AG09309 (cell line): Measurements from ENCODE around the gene RASGEF1B.

Source experiments
- DNase-seq: peaks from one replicate; pipeline ENCODE4 v3.0.0-alpha.2; 2010; ENCODE audit warnings: low read depth
- H3K4me3 ChIP-seq: 2 replicates; pipeline ENCODE4 v1.5.1; 2011; ENCODE audit warnings: mild to moderate bottlenecking, low read depth, low read length, moderate library complexity; ENCODE audit not compliant: control insufficient read depth
- TF ChIP-seq, protein P1 (sequence below): IDR thresholded peaks from 2 replicates; pipeline ENCODE4 v1.5.1; 2011; ENCODE audit warnings: mild to moderate bottlenecking, low read depth, low read length, inconsistent platforms; ENCODE audit not compliant: insufficient read depth, control insufficient read depth; ENCODE audit errors: missing control alignments

Gene RASGEF1B

DNA sequence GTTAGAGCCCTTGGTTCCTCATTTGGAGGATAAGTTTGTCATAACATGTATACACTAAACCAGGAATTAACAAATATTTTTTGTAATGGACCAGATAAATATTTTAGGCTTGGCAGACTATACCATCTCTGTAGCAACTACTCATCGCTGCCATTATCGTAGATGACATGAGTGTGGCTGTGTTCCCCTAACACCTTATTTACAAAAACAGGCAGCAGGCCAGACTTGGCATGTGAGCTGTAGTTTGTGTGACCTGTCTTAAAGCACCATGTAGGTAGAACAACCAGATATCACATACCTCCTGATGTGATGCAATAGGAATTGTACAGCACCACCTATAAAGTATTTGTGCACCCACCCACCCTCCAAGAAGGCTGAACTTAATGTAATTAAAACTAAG, 82.0 kb downstream of the RASGEF1B start:
- no peak overlapping the region for H3K4me3 ChIP-seq
- TF ChIP-seq, protein P1, sequence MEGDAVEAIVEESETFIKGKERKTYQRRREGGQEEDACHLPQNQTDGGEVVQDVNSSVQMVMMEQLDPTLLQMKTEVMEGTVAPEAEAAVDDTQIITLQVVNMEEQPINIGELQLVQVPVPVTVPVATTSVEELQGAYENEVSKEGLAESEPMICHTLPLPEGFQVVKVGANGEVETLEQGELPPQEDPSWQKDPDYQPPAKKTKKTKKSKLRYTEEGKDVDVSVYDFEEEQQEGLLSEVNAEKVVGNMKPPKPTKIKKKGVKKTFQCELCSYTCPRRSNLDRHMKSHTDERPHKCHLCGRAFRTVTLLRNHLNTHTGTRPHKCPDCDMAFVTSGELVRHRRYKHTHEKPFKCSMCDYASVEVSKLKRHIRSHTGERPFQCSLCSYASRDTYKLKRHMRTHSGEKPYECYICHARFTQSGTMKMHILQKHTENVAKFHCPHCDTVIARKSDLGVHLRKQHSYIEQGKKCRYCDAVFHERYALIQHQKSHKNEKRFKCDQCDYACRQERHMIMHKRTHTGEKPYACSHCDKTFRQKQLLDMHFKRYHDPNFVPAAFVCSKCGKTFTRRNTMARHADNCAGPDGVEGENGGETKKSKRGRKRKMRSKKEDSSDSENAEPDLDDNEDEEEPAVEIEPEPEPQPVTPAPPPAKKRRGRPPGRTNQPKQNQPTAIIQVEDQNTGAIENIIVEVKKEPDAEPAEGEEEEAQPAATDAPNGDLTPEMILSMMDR = no peak
- DNase-seq = no peak

DNA sequence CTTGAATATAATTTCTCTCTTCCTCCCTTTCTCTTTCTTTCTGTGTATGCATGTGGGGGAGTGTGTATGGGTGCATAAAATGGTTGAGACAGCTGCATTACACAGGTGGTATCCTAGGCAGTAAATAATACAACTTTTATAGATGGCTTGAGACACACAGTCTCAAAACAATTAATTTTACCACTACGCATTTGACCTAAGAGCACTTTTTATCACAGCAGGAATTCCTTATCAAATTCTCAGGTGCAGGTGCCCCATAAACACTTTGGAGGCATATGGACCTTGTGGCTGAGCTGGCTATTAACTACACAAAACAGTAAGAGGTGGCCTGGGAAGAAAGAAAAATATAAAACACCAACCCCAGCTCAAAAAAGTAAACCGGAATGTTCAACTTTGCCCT, 91.3 kb downstream of the RASGEF1B start:
- no peak overlapping the region for H3K4me3 ChIP-seq
- no peak for DNase-seq
- TF ChIP-seq, protein P1 = no peak

DNA sequence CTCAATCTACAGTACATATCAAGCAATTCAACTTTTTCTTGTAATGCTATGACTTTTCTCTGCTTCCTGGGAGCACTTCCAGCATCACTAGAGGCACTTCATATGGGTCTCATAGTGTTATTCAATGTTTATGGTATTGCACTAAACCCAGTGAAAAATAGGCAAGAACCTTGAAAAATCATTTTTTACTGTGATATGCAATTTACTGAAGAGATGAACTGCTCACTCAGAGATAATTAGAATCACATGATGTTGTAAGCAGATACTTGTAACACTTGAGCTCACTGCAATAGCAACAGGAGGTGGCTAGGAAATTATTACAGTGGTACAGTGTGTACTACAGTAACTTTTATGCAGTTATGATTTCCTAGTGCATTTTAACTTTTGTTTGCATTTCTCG, 93.3 kb downstream of the RASGEF1B start:
- DNase-seq = no peak
- TF ChIP-seq, protein P1 = no peak

DNA sequence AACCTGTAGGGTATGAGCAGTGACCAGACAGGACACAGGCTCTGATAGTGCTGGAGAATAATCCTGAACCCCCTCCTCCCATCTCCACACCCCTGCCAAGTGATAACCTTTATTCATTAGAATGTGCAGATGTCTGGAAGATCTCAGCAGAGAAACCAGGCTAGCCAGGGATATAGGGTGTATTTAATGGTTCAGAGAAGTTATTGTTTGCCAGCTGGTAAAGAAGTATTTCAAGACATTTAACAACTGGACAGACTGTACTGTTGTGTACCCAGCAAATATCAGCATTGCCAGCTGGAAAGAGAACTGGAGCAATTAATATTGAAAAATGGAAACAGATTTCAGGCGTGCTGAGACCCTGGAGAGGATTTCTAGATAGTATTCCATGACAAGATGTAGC, 94.5 kb downstream of the RASGEF1B start:
- TF ChIP-seq, protein P1 = no peak
- H3K4me3 ChIP-seq = no peak overlapping the region
- DNase-seq = no peak

More for the DNA sequence above, 93.3 kb downstream of the RASGEF1B start:
- no peak overlapping the region for H3K4me3 ChIP-seq

DNA sequence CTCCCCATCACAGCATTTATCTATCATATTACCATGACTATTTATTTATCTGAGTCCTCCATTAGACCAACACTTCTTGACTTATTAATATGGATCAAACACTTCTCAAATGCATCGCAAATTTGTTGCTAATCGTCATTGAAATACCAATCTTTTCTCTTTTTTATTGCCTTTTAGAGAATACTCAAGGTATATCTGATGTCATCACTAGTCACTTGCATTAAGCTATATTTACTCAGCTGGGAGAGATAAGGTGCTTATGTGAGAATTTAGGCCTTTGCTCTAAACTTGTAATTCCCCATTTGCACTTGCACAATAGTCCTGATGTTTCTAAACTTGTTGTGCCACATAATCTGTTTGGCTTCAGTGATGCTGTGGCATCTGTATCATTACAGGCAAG, 95.0 kb downstream of the RASGEF1B start:
- H3K4me3 ChIP-seq = no peak overlapping the region
- no peak for DNase-seq
- TF ChIP-seq, protein P1 = no peak
